Thyroid gland (tissue), 4 donors: ENCODE results near the gene GUCY2C.

ENCODE experiments used
- POLR2A ChIP-seq, 2 donors: fragments of 450-650 bp; IDR thresholded peaks; one replicate each; pipeline ENCODE4 v1.6.1; 2017; ENCODE audit warnings: antibody characterized with exemption in 2 of 2, mild to moderate bottlenecking in 2 of 2, moderate library complexity in 1 of 2
- TF ChIP-seq, protein P1 (sequence below), 6 experiments: fragments of 200-600 bp in 3 of 6; fragments of 450-650 bp in 3 of 6; sonication (generic) in 3 of 6; IDR thresholded peaks; one replicate each; pipeline ENCODE4 v1.5.1; 2016 to 2019; ENCODE audit warnings: antibody characterized with exemption in 6 of 6, mild to moderate bottlenecking in 2 of 6, inconsistent platforms in 1 of 6, moderate library complexity in 1 of 6

GRCh38 chr12:14693116-14693515 lies 3.3 kb downstream of the GUCY2C start:
- TF ChIP-seq, protein P1, sequence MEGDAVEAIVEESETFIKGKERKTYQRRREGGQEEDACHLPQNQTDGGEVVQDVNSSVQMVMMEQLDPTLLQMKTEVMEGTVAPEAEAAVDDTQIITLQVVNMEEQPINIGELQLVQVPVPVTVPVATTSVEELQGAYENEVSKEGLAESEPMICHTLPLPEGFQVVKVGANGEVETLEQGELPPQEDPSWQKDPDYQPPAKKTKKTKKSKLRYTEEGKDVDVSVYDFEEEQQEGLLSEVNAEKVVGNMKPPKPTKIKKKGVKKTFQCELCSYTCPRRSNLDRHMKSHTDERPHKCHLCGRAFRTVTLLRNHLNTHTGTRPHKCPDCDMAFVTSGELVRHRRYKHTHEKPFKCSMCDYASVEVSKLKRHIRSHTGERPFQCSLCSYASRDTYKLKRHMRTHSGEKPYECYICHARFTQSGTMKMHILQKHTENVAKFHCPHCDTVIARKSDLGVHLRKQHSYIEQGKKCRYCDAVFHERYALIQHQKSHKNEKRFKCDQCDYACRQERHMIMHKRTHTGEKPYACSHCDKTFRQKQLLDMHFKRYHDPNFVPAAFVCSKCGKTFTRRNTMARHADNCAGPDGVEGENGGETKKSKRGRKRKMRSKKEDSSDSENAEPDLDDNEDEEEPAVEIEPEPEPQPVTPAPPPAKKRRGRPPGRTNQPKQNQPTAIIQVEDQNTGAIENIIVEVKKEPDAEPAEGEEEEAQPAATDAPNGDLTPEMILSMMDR (IDR thresholded peaks at IDR 0.05), result no peak
- TF ChIP-seq POLR2A (IDR thresholded peaks at IDR 0.05), result no peak
